GM10248 (cell line): ENCODE data around the gene AGMO.

Experiments used
- CTCF ChIA-PET: fragments of 300-600 bp; sonication (Branson Sonifier 250); formaldehyde crosslinking; extraction: SDS; loops from one replicate; lab custom pipeline; 2021; ENCODE audit warnings: antibody characterized with exemption; lab: Yijun Ruan, JAX
- POLR2A ChIA-PET: fragments of 350-650 bp; sonication (Branson Sonifier 250); formaldehyde crosslinking; extraction: SDS; loops from one replicate; lab custom pipeline; 2020; ENCODE audit warnings: antibody characterized with exemption; lab: Yijun Ruan, JAX
- DNase-seq: peaks from one replicate; pipeline ENCODE4 v3.0.0; 2012; ENCODE audit errors: extremely low spot score
- TF ChIP-seq, protein P1 (sequence below): IDR thresholded peaks from 2 replicates; pipeline ENCODE4 v1.5.1; 2012; ENCODE audit warnings: mild to moderate bottlenecking, low read depth; ENCODE audit errors: extremely low read depth, missing control alignments, control extremely low read depth

AGMO gene

DNA sequence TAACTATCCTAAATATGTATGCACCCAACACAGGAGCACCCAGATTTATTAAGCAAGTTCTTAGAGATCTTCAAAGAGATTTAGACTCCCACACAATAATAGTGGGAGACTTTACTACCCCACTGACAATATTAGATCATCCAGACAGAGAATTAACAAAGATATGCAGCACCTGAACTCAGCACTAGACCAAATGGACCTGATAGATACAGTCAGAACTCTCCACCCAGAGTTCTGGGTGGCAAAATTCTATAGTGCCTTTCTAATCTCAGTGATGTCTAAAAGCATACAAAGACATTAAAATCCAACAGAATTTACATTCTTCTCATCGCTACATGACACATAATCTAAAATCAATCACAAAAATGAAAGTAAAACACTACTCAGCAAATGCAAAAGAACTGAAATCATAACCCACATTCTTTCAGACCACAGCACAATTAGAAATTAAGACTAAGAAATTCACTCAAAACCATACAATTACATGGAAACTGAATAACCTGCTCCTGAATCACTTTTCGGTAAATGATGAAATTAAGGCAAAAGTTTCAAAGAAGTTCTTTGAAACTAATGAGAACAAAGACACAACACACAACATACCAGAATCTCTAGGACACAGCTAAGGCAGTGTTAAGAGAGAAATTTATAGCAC is 183.2 kb downstream of the AGMO start:
- CTCF ChIA-PET, result interaction anchor here (1.1 kb wide), 1 partner anchor 11 kb away, joined by 3 read pairs; no protein-coding TSS in a partner anchor
- TF ChIP-seq, protein P1, sequence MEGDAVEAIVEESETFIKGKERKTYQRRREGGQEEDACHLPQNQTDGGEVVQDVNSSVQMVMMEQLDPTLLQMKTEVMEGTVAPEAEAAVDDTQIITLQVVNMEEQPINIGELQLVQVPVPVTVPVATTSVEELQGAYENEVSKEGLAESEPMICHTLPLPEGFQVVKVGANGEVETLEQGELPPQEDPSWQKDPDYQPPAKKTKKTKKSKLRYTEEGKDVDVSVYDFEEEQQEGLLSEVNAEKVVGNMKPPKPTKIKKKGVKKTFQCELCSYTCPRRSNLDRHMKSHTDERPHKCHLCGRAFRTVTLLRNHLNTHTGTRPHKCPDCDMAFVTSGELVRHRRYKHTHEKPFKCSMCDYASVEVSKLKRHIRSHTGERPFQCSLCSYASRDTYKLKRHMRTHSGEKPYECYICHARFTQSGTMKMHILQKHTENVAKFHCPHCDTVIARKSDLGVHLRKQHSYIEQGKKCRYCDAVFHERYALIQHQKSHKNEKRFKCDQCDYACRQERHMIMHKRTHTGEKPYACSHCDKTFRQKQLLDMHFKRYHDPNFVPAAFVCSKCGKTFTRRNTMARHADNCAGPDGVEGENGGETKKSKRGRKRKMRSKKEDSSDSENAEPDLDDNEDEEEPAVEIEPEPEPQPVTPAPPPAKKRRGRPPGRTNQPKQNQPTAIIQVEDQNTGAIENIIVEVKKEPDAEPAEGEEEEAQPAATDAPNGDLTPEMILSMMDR, result no peak
- DNase-seq, result no peak
- POLR2A ChIA-PET, result no interaction called here

DNA sequence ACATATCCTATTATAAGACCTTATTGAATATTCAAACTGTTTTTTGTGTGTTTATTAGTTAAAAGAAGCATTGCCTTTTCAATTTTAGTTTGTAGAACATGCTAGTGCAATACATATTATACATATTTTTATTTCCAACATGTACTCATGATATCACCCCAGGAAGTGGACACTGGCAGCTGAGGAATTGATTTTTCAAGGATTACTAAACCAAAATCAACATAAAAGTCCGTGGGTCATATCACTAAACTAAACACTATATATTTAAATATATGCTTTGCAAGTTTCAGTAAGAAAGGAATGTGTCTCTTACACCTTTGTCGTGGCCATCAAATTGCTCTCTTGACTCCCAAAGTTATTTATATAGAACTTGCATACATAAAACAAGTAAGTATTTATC is 185.2 kb downstream of the AGMO start:
- CTCF ChIA-PET, result interaction anchor here (1.3 kb wide), 1 partner anchor 11 kb away, joined by 3 read pairs; no protein-coding TSS in a partner anchor
- DNase-seq, result no peak
- POLR2A ChIA-PET, result no interaction called here

DNA sequence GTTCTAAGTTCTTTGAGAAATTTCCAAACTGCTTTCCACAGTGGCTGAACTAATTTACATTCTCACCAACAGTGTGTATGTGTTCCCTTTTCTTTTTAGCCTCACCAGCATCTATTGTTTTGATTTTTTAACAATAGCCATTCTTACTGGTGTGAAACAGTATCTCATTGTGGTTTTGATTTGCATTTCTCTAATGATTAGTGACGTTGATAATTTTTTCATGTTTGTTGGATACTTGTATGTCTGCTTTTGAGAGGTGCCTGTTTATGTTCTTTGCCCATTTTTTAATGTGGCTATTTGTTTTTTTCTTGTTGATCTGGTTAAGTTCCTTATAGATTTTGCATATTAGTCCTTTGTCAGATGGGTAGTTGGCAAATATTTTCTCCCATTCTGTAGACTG is 191.4 kb downstream of the AGMO start:
- no peak for DNase-seq
- CTCF ChIA-PET, result no interaction called here
- TF ChIP-seq, protein P1, result no peak
- POLR2A ChIA-PET, result no interaction called here

More for the DNA sequence above, 185.2 kb downstream of the AGMO start:
- TF ChIP-seq, protein P1, result no peak

DNA sequence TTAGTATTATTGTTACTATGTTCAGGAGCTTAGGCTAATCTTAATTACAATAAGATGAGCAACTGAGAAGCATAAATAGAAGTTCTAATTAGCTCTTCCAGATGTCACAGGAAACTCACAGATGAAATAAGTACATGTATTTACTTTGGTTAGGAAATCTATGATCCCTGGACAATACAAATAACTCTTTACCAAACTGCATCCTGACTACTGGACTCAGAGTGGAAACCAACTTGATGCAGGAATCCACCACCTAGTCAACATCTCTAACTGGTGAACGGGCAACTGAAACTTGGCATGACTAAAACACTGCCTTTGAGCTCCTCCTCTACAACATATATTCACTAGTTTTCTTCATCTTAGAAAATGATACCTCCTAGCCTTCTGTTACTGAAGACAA is 193.2 kb downstream of the AGMO start:
- TF ChIP-seq, protein P1, result no peak
- CTCF ChIA-PET, result no interaction called here
- POLR2A ChIA-PET, result no interaction called here
- DNase-seq, result no peak

DNA sequence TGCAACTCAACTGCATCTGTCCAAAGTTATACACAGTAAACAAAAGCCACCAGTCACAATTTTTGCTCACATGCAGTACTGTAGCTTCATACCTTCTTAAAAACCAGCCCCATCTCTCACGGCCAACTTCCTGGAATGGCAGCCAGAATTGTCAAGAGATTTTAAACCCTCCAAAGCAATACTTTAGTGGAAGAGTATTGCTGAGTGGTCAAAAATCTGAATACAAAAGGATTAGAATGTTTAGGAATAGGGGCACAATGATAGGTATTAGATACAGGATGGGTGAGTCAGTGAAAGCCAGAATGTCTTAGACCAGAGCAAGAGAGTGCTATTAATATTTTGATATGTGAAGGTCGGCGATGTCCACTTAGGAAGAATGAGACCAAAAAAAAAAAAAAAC is 193.9 kb downstream of the AGMO start:
- ChIA-PET POLR2A (no interaction called here), CTCF (no interaction called here)
- DNase-seq, result no peak
- TF ChIP-seq, protein P1, result no peak

DNA sequence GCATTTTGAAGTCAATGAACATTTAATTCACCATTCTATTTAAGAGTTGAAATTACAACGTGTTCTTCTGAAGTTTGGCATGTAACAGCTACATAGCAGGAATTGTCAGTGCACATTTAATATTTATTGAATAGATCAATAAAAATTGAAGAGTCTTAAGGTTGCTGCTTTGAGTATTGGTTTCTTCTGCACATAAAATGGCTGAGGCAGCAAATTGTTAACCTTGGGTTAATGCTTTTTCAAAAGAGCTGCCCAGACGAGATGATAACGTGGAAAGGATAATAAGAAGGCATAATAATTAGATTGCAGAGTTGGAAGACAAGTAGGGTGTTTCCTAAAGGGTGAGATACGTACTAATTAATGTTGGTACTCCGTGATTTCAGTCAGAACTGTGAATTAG is 203.7 kb downstream of the AGMO start:
- no peak for DNase-seq
- ChIA-PET CTCF (no interaction called here), POLR2A (no interaction called here)
- TF ChIP-seq, protein P1, result no peak
